Trophoblast cell (in vitro differentiated cells and primary cell): Measurements from ENCODE around the gene MBP.

Source experiments
- DNase-seq, 2 donors: peaks; one replicate each; pipeline ENCODE4 v3.0.0-alpha.2; 2016
- H2AFZ ChIP-seq: 2 replicates; pipeline ENCODE4 v1.6.1; 2013; ENCODE audit warnings: low read length, moderate library complexity, mild to moderate bottlenecking; ENCODE audit not compliant: insufficient read depth, poor library complexity
- H2AK5ac ChIP-seq: 2 replicates; pipeline ENCODE4 v1.6.1; 2013; ENCODE audit warnings: mild to moderate bottlenecking, low read length
- H2BK120ac ChIP-seq: 2 replicates; pipeline ENCODE4 v1.6.1; 2013; ENCODE audit warnings: low read length, mild to moderate bottlenecking, moderate library complexity; ENCODE audit not compliant: insufficient read depth, poor library complexity
- H2BK12ac ChIP-seq: 2 replicates; pipeline ENCODE4 v1.6.1; 2013; ENCODE audit warnings: mild to moderate bottlenecking, low read length, moderate library complexity
- H2BK5ac ChIP-seq: 2 replicates; pipeline ENCODE4 v1.6.1; 2013; ENCODE audit warnings: low read length, low read depth, moderate library complexity, mild to moderate bottlenecking; ENCODE audit not compliant: poor library complexity
- H3K14ac ChIP-seq: 2 replicates; pipeline ENCODE4 v1.6.1; 2013; ENCODE audit warnings: mild to moderate bottlenecking, low read length
- H3K18ac ChIP-seq: 2 replicates; pipeline ENCODE4 v1.6.1; 2013; ENCODE audit warnings: mild to moderate bottlenecking, low read length
- H3K23ac ChIP-seq: 2 replicates; pipeline ENCODE4 v1.6.1; 2013; ENCODE audit warnings: low read length
- H3K27ac ChIP-seq: 2 replicates; pipeline ENCODE4 v1.5.1; 2013; ENCODE audit warnings: low read depth, mild to moderate bottlenecking, inconsistent platforms, low read length, moderate library complexity
- H3K27me3 ChIP-seq: 2 replicates; pipeline ENCODE4 v1.6.1; 2013; ENCODE audit warnings: inconsistent platforms, mild to moderate bottlenecking, low read length, moderate library complexity; ENCODE audit not compliant: insufficient read depth
- H3K36me3 ChIP-seq, 2 experiments: 1 replicate in 1 of 2; 2 replicates in 1 of 2; pipeline ENCODE4 v1.6.1; 2013; ENCODE audit warnings: low read length in 2 of 2, mild to moderate bottlenecking in 2 of 2, moderate library complexity in 1 of 2; ENCODE audit not compliant: insufficient read depth in 2 of 2, control insufficient read depth in 1 of 2
- H3K4ac ChIP-seq: 2 replicates; pipeline ENCODE4 v1.6.1; 2013; ENCODE audit warnings: low read depth, mild to moderate bottlenecking, low read length, moderate library complexity
- H3K4me1 ChIP-seq, 2 experiments: 1 replicate in 1 of 2; 2 replicates in 1 of 2; pipeline ENCODE4 v1.6.1; 2013; ENCODE audit warnings: low read length in 2 of 2, mild to moderate bottlenecking in 2 of 2, moderate library complexity in 1 of 2; ENCODE audit not compliant: insufficient read depth in 2 of 2, control insufficient read depth in 1 of 2
- H3K4me2 ChIP-seq: 2 replicates; pipeline ENCODE4 v1.6.1; 2013; ENCODE audit warnings: inconsistent platforms, mild to moderate bottlenecking, low read length, moderate library complexity
- H3K4me3 ChIP-seq: 2 replicates; pipeline ENCODE4 v1.5.1; 2013; ENCODE audit warnings: mild to moderate bottlenecking, low read depth, low read length, inconsistent platforms
- H3K79me1 ChIP-seq: one replicate; pipeline ENCODE4 v1.6.1; 2013; ENCODE audit warnings: low read length
- H3K79me2 ChIP-seq: 2 replicates; pipeline ENCODE4 v1.6.1; 2013; ENCODE audit warnings: low read length, mild to moderate bottlenecking; ENCODE audit not compliant: control insufficient read depth, insufficient read depth, poor library complexity
- H3K9ac ChIP-seq: 2 replicates; pipeline ENCODE4 v1.6.1; 2013; ENCODE audit warnings: mild to moderate bottlenecking, low read length
- H3K9me3 ChIP-seq: 2 replicates; pipeline ENCODE4 v1.6.1; 2013; ENCODE audit warnings: low read depth, mild to moderate bottlenecking, control low read depth, inconsistent platforms, low read length; ENCODE audit not compliant: insufficient read depth
- H4K12ac ChIP-seq: 2 replicates; pipeline ENCODE4 v1.6.1; 2013; ENCODE audit warnings: low read depth, mild to moderate bottlenecking, low read length, moderate library complexity
- H4K8ac ChIP-seq: 2 replicates; pipeline ENCODE4 v1.6.1; 2013; ENCODE audit warnings: low read depth, mild to moderate bottlenecking, low read length, moderate library complexity
- H4K91ac ChIP-seq: one replicate; pipeline ENCODE4 v1.6.1; 2013; ENCODE audit warnings: low read depth, mild to moderate bottlenecking, low read length, moderate library complexity
- WGBS: extraction: QIAGEN DNeasy Blood & Tissue Kit; methylation state at CpG from one replicate; pipeline ENCODE4 v1.1.7; 2013; ENCODE audit warnings: missing lambda C conversion rate; ENCODE audit not compliant: insufficient read length, insufficient coverage; ENCODE audit errors: extremely low coverage; 5-methylcytosine and 5-hydroxymethylcytosine counted together

MBP gene

GRCh38 chr18:77151033-77151771, 18.6 kb upstream of the MBP start:
- no peaks in the 10 kb centered on the region for H3K36me3 ChIP-seq
- H3K23ac ChIP-seq = no peak overlapping the region
- no peaks in the 10 kb centered on the region for H3K79me1 ChIP-seq
- H3K4me3 ChIP-seq = no peak overlapping the region
- no peak overlapping the region for H2BK120ac ChIP-seq
- no peaks in the 10 kb centered on the region for H3K79me2 ChIP-seq
- H3K9ac ChIP-seq = no peak overlapping the region
- no peak overlapping the region for H4K12ac ChIP-seq
- H3K4me1 ChIP-seq = no peaks in the 10 kb centered on the region
- no peak overlapping the region for H2BK12ac ChIP-seq
- no peak overlapping the region for H3K27ac ChIP-seq
- no peak overlapping the region for H3K4me2 ChIP-seq
- H2BK5ac ChIP-seq = no peak overlapping the region
- no peak overlapping the region for H3K14ac ChIP-seq
- no peaks in the 10 kb centered on the region for H3K27me3 ChIP-seq
- H3K9me3 ChIP-seq = no peaks in the 10 kb centered on the region
- WGBS = 100% methylated on average over 2 of the region's 8 CpGs
- H2AFZ ChIP-seq = no peak overlapping the region
- DNase-seq = no peak
- H2AK5ac ChIP-seq = no peak overlapping the region
- H4K91ac ChIP-seq = no peak overlapping the region
- H4K8ac ChIP-seq = no peak overlapping the region
- H3K4ac ChIP-seq = no peak overlapping the region
- H3K18ac ChIP-seq = no peak overlapping the region

DNA sequence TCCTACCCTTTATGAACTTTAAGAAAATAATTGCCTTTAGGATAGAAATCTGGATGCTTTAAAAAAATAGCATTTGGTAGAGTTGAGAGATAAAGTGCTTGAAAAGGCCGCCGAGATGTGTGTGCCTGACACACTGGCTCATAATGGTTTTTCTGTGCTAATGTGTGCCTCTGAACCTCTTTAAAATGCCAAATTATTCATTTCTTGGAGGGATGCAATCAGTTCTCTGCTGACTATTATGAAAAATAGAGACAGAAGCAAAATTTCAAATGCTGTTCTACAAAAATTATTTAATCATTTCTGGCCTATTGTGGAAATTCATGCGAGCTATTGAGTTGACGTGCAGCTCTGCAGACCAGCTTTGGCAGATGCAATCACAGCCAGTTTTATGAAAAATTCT, 18.0 kb upstream of the MBP start:
- Histone ChIP-seq H2BK12ac (no peak overlapping the region), H2BK120ac (no peak overlapping the region), H4K91ac (no peak overlapping the region), H4K12ac (no peak overlapping the region), H3K9ac (no peak overlapping the region), H2AK5ac (no peak overlapping the region), H3K4me1 (no peaks in the 10 kb centered on the region), H3K79me1 (no peaks in the 10 kb centered on the region), H2AFZ (no peak overlapping the region), H3K4me3 (no peak overlapping the region), H3K18ac (no peak overlapping the region), H3K14ac (no peak overlapping the region), H3K36me3 (no peaks in the 10 kb centered on the region), H3K4me2 (no peak overlapping the region), H3K9me3 (peaks cover 2% of the 10 kb centered on the region), H3K23ac (no peak overlapping the region), H3K27me3 (no peaks in the 10 kb centered on the region), H2BK5ac (no peak overlapping the region), H3K27ac (no peak overlapping the region), H3K79me2 (no peaks in the 10 kb centered on the region), H4K8ac (no peak overlapping the region), H3K4ac (no peak overlapping the region)
- no peak for DNase-seq
- no CpG with 5 or more reads among the region's 4 CpGs for WGBS

- WGBS = no CpG with 5 or more reads among the region's 2 CpGs
- Histone ChIP-seq H3K79me1 (no peaks in the 10 kb centered on the region), H3K9me3 (peaks cover 10% of the 10 kb centered on the region), H3K27ac (no peak overlapping the region), H3K4me1 (no peaks in the 10 kb centered on the region), H2AK5ac (no peak overlapping the region), H2BK120ac (no peak overlapping the region), H3K14ac (no peak overlapping the region), H3K9ac (no peak overlapping the region), H2BK5ac (no peak overlapping the region), H3K23ac (no peak overlapping the region), H4K91ac (no peak overlapping the region), H3K36me3 (no peaks in the 10 kb centered on the region), H2AFZ (no peak overlapping the region), H3K79me2 (no peaks in the 10 kb centered on the region), H3K27me3 (no peaks in the 10 kb centered on the region), H3K4me2 (no peak overlapping the region), H3K4ac (no peak overlapping the region), H3K18ac (no peak overlapping the region), H4K12ac (no peak overlapping the region), H2BK12ac (no peak overlapping the region), H3K4me3 (no peak overlapping the region), H4K8ac (no peak overlapping the region)
- DNase-seq = no peak
Measured at GRCh38 chr18:77148289-77148688, 15.7 kb upstream of the MBP start.

DNA sequence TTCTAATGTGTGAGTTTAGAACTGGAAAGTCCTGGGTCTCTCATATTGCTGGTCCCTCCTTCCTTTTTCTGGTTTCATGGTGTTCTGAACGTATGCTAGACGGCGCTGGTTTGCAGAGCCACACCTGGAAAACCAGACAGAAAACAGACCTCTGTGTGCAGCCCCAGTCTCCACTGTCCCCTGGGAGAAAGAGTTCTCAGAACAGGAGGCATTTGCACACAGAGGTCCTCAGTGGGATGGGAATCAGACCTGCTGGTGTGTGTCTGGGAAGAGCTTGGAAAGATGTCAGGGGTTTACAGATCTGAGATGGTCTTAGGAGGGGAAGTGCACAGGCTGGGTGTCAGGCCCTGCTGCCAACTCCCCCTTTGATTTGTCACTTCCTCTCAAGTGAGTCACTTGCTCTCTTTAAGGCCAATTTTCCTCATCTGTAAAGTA, 14.9 kb upstream of the MBP start:
- Histone ChIP-seq H3K9me3 (peaks cover 13% of the 10 kb centered on the region), H3K27ac (no peak overlapping the region), H4K12ac (no peak overlapping the region), H2AK5ac (no peak overlapping the region), H3K14ac (no peak overlapping the region), H3K9ac (no peak overlapping the region), H3K27me3 (no peaks in the 10 kb centered on the region), H3K4ac (no peak overlapping the region), H3K23ac (no peak overlapping the region), H2BK5ac (no peak overlapping the region), H2BK12ac (no peak overlapping the region), H3K79me1 (no peaks in the 10 kb centered on the region), H3K79me2 (no peaks in the 10 kb centered on the region), H3K36me3 (no peaks in the 10 kb centered on the region), H3K4me2 (no peak overlapping the region), H3K18ac (no peak overlapping the region), H3K4me3 (no peak overlapping the region), H4K8ac (no peak overlapping the region), H4K91ac (no peak overlapping the region), H3K4me1 (no peaks in the 10 kb centered on the region), H2BK120ac (no peak overlapping the region), H2AFZ (no peak overlapping the region)
- no peak for DNase-seq
- no CpG with 5 or more reads among the region's 3 CpGs for WGBS
